ENCODE measurements around the gene DOHH.
A peak's percentile ranks its signal among the peaks of the same experiment; 100 is the strongest.

DOHH gene

DNA sequence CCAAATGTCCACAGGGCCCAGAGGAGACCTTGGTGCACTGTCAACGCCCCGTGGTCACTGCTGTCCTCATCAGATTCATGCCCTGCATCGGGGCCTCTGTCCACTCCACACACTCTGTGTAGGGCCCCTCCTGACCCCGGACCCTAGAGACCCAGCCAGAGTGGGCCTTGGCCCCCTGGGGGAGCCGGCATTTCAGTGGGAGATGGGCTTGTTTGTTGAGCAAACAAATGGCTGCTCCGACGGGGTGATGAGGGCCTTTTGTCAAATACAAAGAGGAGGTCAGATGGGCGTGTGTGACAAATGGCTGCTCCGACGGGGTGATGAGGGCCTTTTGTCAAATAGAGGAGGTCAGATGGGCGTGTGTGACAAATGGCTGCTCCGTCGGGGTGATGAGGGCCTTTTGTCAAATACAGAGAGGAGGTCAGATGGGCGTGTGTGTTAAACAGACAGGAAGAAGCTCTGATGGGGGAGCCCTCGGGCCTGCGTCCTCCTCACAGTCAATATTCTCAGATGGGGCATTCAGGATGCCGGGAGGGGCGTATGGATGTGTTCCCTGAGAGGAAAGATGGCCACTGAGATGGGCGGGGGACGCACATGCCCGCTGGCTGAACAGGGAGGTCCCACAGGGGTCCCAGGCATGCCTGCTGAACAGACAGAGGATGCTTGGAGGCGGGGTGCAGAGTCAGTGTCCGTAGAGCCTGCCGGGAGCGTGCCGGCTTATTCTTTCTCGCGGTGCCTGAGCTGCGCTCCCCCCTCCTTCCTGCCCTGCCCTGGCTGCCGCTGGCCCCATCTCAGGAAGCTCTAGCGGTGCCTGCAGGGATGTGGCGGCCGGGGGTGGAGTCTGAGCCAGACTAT lies 56.4 kb downstream of the DOHH start:
- Histone ChIP-seq H3K27ac (ENCODE audit: low read depth, low read length, severe bottlenecking) (peak overlapping the region; percentile 67), H3K4me1 (ENCODE audit: control insufficient read depth, insufficient read depth, low read length, poor library complexity, severe bottlenecking) (peaks cover 23% of the 10 kb centered on the region), H3K9me3 (ENCODE audit: control insufficient read depth, low read length) (no peaks in the 10 kb centered on the region), H3K4me3 (ENCODE audit: extremely low read depth, insufficient read depth, low read length, poor library complexity, severe bottlenecking) (peak overlapping the region; percentile 6), H3K36me3 (ENCODE audit: control insufficient read depth, insufficient read depth, low read length) (no peaks in the 10 kb centered on the region)
- 21 to 23% methylated on average over 27 to 30 of the region's 33 CpGs for WGBS, 2 experiments (ENCODE audit: insufficient coverage in 2 of 2)

DNA sequence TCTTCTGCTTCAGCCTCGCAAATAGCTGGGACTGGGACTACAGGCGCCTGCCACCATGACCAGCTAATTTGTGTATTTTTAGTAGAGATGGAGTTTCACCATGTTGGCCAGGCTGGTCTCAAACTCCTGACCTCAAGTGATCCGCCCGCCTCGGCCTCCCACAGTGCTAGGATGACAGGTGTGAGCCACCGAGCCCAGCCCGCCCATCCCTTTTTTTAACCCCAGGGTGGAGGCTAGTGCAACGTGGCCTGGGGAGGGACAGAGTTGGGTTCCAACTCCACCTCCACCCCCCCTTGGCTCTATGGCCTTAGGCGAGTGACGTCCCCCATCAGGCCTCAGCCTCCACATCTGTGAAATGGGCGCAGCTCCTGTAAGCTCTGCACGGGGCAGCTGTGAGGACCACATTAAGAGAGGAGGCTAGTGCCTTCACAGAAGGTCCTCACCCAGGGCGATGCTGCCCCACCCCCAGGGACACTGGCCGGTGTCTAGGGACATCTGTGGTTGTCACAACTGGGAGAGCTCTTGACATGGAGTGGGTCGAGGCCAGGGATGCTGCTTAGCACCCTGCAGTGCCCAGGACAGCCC lies 57.9 kb downstream of the DOHH start:
- H3K27ac ChIP-seq (ENCODE audit: low read depth, low read length, severe bottlenecking) = no peak overlapping the region
- H3K9me3 ChIP-seq (ENCODE audit: control insufficient read depth, low read length) = peaks cover 3% of the 10 kb centered on the region
- 85 to 86% methylated on average over 13 to 14 of the region's 15 CpGs for WGBS, 2 experiments (ENCODE audit: insufficient coverage in 2 of 2)
- H3K4me1 ChIP-seq (ENCODE audit: control insufficient read depth, insufficient read depth, low read length, poor library complexity, severe bottlenecking) = peaks cover 23% of the 10 kb centered on the region
- no peaks in the 10 kb centered on the region for H3K36me3 ChIP-seq (ENCODE audit: control insufficient read depth, insufficient read depth, low read length)
- H3K4me3 ChIP-seq (ENCODE audit: extremely low read depth, insufficient read depth, low read length, poor library complexity, severe bottlenecking) = no peak overlapping the region

DNA sequence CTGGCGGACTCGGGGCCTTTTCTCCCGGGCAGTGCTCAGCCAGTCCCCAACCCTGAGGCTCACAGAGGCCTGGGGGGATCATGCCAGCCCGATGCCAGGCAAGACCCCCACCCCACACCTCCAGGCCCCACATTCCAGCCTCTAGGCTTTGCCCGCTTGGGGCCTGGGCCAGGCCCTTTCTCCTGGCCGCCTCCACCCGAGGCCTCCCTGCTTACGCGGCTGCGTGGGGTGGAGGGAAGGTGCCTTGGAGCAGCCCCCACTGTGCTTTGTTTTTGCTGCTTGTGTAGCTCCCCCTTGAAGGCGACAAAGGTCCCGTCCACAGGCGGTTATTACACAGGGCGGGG lies 58.5 kb downstream of the DOHH start:
- 66 to 71% methylated on average over 10 to 12 of the region's 14 CpGs for WGBS, 2 experiments (ENCODE audit: insufficient coverage in 2 of 2)
- Histone ChIP-seq H3K27ac (ENCODE audit: low read depth, low read length, severe bottlenecking) (no peak overlapping the region), H3K9me3 (ENCODE audit: control insufficient read depth, low read length) (peaks cover 3% of the 10 kb centered on the region), H3K36me3 (ENCODE audit: control insufficient read depth, insufficient read depth, low read length) (no peaks in the 10 kb centered on the region), H3K4me1 (ENCODE audit: control insufficient read depth, insufficient read depth, low read length, poor library complexity, severe bottlenecking) (peaks cover 23% of the 10 kb centered on the region), H3K4me3 (ENCODE audit: extremely low read depth, insufficient read depth, low read length, poor library complexity, severe bottlenecking) (no peak overlapping the region)

DNA sequence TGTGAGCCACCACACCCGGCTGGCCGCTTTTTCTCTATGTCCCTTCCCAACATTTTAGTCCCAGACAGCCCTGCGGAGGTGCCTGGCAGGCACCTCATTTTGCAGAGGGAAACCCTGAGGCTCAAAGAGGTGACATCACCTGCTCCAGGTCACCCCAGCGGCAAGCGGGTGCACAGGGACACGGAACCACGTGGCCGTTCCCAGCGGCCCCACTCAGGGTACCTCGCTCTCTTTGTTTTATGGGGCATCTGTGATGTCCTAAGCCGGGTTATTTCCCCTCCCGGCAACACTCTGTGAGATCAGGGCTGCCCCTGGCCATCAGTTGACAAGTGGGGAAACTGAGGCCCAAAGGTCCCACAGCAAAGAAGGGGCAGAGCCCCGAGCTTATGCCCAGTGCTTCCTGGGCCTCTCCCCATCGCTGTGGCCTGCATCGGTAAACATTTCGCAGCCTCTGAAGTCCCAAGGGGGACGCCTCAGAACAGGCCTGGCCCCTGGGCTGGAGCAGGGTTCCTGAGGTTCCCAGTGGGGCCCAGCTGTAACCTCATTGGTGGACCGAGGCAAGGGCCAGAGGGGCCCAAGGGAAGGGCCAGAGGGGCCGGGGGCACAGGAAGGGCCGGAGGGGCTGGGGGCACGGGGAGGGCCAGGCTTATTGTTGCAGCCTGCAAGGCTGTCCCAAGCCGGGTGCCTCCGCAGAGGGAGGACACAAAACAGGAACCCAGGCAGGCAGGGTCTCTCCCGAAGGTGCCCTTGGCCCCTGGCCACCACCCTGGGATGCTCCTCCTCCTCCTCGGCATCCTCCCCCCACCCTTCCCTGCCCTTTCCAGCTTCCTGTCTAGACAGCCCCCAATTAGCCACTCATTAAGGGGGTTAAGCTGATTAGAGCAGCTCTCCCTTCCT lies 59.1 kb downstream of the DOHH start:
- Histone ChIP-seq H3K4me1 (ENCODE audit: control insufficient read depth, insufficient read depth, low read length, poor library complexity, severe bottlenecking) (peaks cover 23% of the 10 kb centered on the region), H3K9me3 (ENCODE audit: control insufficient read depth, low read length) (peaks cover 3% of the 10 kb centered on the region), H3K27ac (ENCODE audit: low read depth, low read length, severe bottlenecking) (no peak overlapping the region), H3K4me3 (ENCODE audit: extremely low read depth, insufficient read depth, low read length, poor library complexity, severe bottlenecking) (no peak overlapping the region), H3K36me3 (ENCODE audit: control insufficient read depth, insufficient read depth, low read length) (no peaks in the 10 kb centered on the region)
- 88 to 91% methylated on average over 20 to 25 of the region's 25 CpGs for WGBS, 2 experiments (ENCODE audit: insufficient coverage in 2 of 2)

All from mesodermal cell (in vitro differentiated cells).